PC-9 (cell line): Measurements from ENCODE around the gene AK5. TPM values are rescaled to one million over a fixed set of nuclear protein-coding genes. Genes with fewer than 3 reads are reported as not detected.

Experiments
- BruUV-seq: library from RNA; stranded (reverse); fragments of 400-500 nt; replicated peaks from 2 replicates; lab custom pipeline; 2021; lab: Mats Ljungman, UMichigan
- CTCF ChIA-PET: fragments of 300-600 bp; sonication (Branson Sonifier 250); formaldehyde crosslinking; loops from one replicate; lab custom pipeline; 2022; ENCODE audit warnings: antibody characterized with exemption; lab: Charles Lee
- POLR2A ChIA-PET: fragments of 300-600 bp; sonication (Branson Sonifier 250); formaldehyde crosslinking; loops from one replicate; lab custom pipeline; 2022; ENCODE audit warnings: antibody characterized with exemption; ENCODE audit not compliant: unreplicated experiment; lab: Charles Lee
- DNase-seq, 2 experiments: peaks; one replicate each; pipeline versions ENCODE4 v3.0.0 to v3.0.0-alpha.2; 2015 to 2022; ENCODE audit warnings: mixed read lengths in 1 of 2
- H2AFZ ChIP-seq: fragments of 200-600 bp; sonication (generic); 2 replicates; pipeline ENCODE4 v1.8.1; 2017; ENCODE audit warnings: antibody characterized with exemption
- H3F3A ChIP-seq: fragments of 200-600 bp; sonication (generic); 2 replicates; pipeline ENCODE4 v1.8.1; 2017; ENCODE audit warnings: antibody characterized with exemption, mild to moderate bottlenecking, low read depth; ENCODE audit not compliant: insufficient read depth
- H3K27ac ChIP-seq: fragments of 200-600 bp; sonication (generic); 2 replicates; pipeline ENCODE4 v1.6.1; 2016; ENCODE audit warnings: mixed run types
- H3K27me3 ChIP-seq: fragments of 200-600 bp; sonication (generic); 2 replicates; pipeline ENCODE4 v1.6.1; 2016; ENCODE audit warnings: low read depth, mixed run types; ENCODE audit not compliant: insufficient read depth
- H3K36me3 ChIP-seq: fragments of 200-600 bp; sonication (generic); 2 replicates; pipeline ENCODE4 v1.6.1; 2016; ENCODE audit warnings: low read depth, mixed run types
- H3K4me1 ChIP-seq: fragments of 200-600 bp; sonication (generic); replicated peaks from 2 replicates; pipeline ENCODE4 v1.6.1; 2016; ENCODE audit warnings: mixed run types; ENCODE audit not compliant: insufficient read depth
- H3K4me2 ChIP-seq: fragments of 200-600 bp; sonication (generic); 2 replicates; pipeline ENCODE4 v1.6.1; 2017; ENCODE audit warnings: mixed run types
- H3K4me3 ChIP-seq: fragments of 200-600 bp; sonication (generic); 2 replicates; pipeline ENCODE4 v1.6.1; 2016; ENCODE audit warnings: mixed run types
- H3K79me2 ChIP-seq: fragments of 200-600 bp; sonication (generic); 2 replicates; pipeline ENCODE4 v1.6.1; 2017; ENCODE audit warnings: low read depth, mixed run types
- H3K9me2 ChIP-seq: fragments of 200-600 bp; sonication (generic); 2 replicates; pipeline ENCODE4 v1.8.1; 2017; ENCODE audit warnings: mild to moderate bottlenecking; ENCODE audit not compliant: insufficient read depth
- H3K9me3 ChIP-seq: fragments of 200-600 bp; sonication (generic); 2 replicates; pipeline ENCODE4 v1.8.1; 2016; ENCODE audit warnings: low read depth; ENCODE audit not compliant: insufficient read depth
- H4K20me1 ChIP-seq: fragments of 200-600 bp; sonication (generic); 2 replicates; pipeline ENCODE4 v1.8.1; 2017; ENCODE audit not compliant: insufficient read depth
- CTCF ChIP-seq: fragments of 200-600 bp; sonication (generic); conservative IDR thresholded peaks from 2 replicates; pipeline ENCODE4 v1.6.1; 2017; ENCODE audit warnings: mixed run types, antibody characterized with exemption, mild to moderate bottlenecking, moderate library complexity
- EZH2 ChIP-seq: fragments of 200-600 bp; sonication (generic); IDR thresholded peaks from 2 replicates; pipeline ENCODE4 v1.8.0; 2017; ENCODE audit warnings: antibody characterized with exemption, low read depth
- intact Hi-C: fragments of 100-400 bp; cut with micrococcal nuclease; formaldehyde crosslinking; loops from one replicate; pipeline ENCODE4 v1.10.0; 2022; ENCODE audit not compliant: unreplicated experiment
- total RNA-seq: library from RNA; stranded (reverse); gene quantifications from 2 replicates; pipeline ENCODE4 v1.2.3, GENCODE V29; 2021

The AK5 gene
- total RNA-seq, 1 experiment from 2014 or later: 1.2 TPM

GRCh38 chr1:77373702-77374101 is 91.9 kb downstream of the AK5 start:
- Histone ChIP-seq H3K9me3 (no peaks in the 10 kb centered on the region; the same call in 1 of the 2 replicates), H3K4me1 (no peaks in the 10 kb centered on the region), H3K27me3 (no peaks in the 10 kb centered on the region), H2AFZ (no peak overlapping the region), H4K20me1 (no peaks in the 10 kb centered on the region), H3K9me2 (no peaks in the 10 kb centered on the region; the same call in 1 of the 2 replicates), H3K79me2 (no peaks in the 10 kb centered on the region), H3K27ac (no peak overlapping the region), H3F3A (no peaks in the 10 kb centered on the region), H3K4me2 (no peak overlapping the region), H3K36me3 (no peaks in the 10 kb centered on the region), H3K4me3 (no peak overlapping the region)
- no peak for DNase-seq
- no TSS peak for BruUV-seq
- ChIA-PET CTCF (no interaction called here), POLR2A (no interaction called here)
- TF ChIP-seq EZH2: no peak
- TF ChIP-seq CTCF: no peak
- intact Hi-C loops: no loop called here

GRCh38 chr1:77375541-77375940 is 93.7 kb downstream of the AK5 start:
- Histone ChIP-seq H4K20me1 (no peaks in the 10 kb centered on the region), H3K79me2 (no peaks in the 10 kb centered on the region), H3F3A (no peaks in the 10 kb centered on the region), H3K36me3 (no peaks in the 10 kb centered on the region), H3K4me3 (no peak overlapping the region), H3K4me1 (no peaks in the 10 kb centered on the region), H3K9me2 (no peaks in the 10 kb centered on the region; the same call in 1 of the 2 replicates), H3K4me2 (no peak overlapping the region), H2AFZ (no peak overlapping the region), H3K27ac (no peak overlapping the region), H3K9me3 (no peaks in the 10 kb centered on the region; the same call in 1 of the 2 replicates), H3K27me3 (no peaks in the 10 kb centered on the region)
- intact Hi-C loops: no loop called here
- TF ChIP-seq EZH2 (no peak), CTCF (no peak)
- no peak for DNase-seq
- POLR2A ChIA-PET: no interaction called here
- CTCF ChIA-PET: no interaction called here
- BruUV-seq: no TSS peak

- Histone ChIP-seq H3K9me3 (no peaks in the 10 kb centered on the region; the same call in 1 of the 2 replicates), H3K27me3 (no peaks in the 10 kb centered on the region), H3K27ac (no peak overlapping the region), H3F3A (no peaks in the 10 kb centered on the region), H3K4me2 (no peak overlapping the region), H3K4me1 (no peaks in the 10 kb centered on the region), H4K20me1 (no peaks in the 10 kb centered on the region), H3K9me2 (no peaks in the 10 kb centered on the region; the same call in 1 of the 2 replicates), H3K4me3 (no peak overlapping the region), H2AFZ (no peak overlapping the region), H3K79me2 (no peaks in the 10 kb centered on the region), H3K36me3 (no peaks in the 10 kb centered on the region)
- no TSS peak for BruUV-seq
- intact Hi-C loops: no loop called here
- ChIA-PET POLR2A (no interaction called here), CTCF (no interaction called here)
- no peak for DNase-seq
- TF ChIP-seq CTCF: no peak
- no peak for TF ChIP-seq EZH2
These were observed 94.2 kb downstream of the AK5 start for GRCh38 chr1:77375990-77376389.
